HG02852 (cell line): ENCODE measurements around the gene TNIK.

ENCODE experiments used
- ATAC-seq: cut with Tn5 transposase; IDR thresholded peaks from one replicate; pipeline ENCODE4 v1.9.1; 2021; ENCODE audit warnings: mild to moderate bottlenecking, moderate library complexity; ENCODE audit not compliant: unreplicated experiment

TNIK gene

GRCh38 chr3:171366043-171366442 is 94.2 kb downstream of the TNIK start:
- ATAC-seq: no peak

GRCh38 chr3:171365489-171365888 is 94.7 kb downstream of the TNIK start:
- no peak for ATAC-seq

- no peak for ATAC-seq
These were observed 95.7 kb downstream of the TNIK start for GRCh38 chr3:171364500-171364899.

GRCh38 chr3:171363202-171363601 is 97.0 kb downstream of the TNIK start:
- ATAC-seq: no peak

GRCh38 chr3:171362575-171362974 is 97.6 kb downstream of the TNIK start:
- ATAC-seq: no peak

- ATAC-seq: no peak
These were observed 101.4 kb downstream of the TNIK start for GRCh38 chr3:171358881-171359198.

GRCh38 chr3:171358181-171358880 is 101.9 kb downstream of the TNIK start:
- ATAC-seq: no peak

GRCh38 chr3:171357721-171358120 is 102.5 kb downstream of the TNIK start:
- ATAC-seq: no peak

GRCh38 chr3:171356251-171356650 is 104.0 kb downstream of the TNIK start:
- no peak for ATAC-seq

- no peak for ATAC-seq
These were observed 105.3 kb downstream of the TNIK start for GRCh38 chr3:171354706-171355582.

GRCh38 chr3:171354049-171354705 is 106.0 kb downstream of the TNIK start:
- no peak for ATAC-seq

- ATAC-seq: no peak
These were observed 106.8 kb downstream of the TNIK start for GRCh38 chr3:171353423-171353822.

- ATAC-seq: no peak
These were observed 107.7 kb downstream of the TNIK start for GRCh38 chr3:171352387-171352935.

- ATAC-seq: no peak
These were observed 108.5 kb downstream of the TNIK start for GRCh38 chr3:171351676-171352075.

GRCh38 chr3:171350364-171350763 is 109.8 kb downstream of the TNIK start:
- no peak for ATAC-seq

- ATAC-seq: no peak
These were observed 110.8 kb downstream of the TNIK start for GRCh38 chr3:171349392-171349791.

GRCh38 chr3:171348121-171348520 is 112.1 kb downstream of the TNIK start:
- ATAC-seq: peak; percentile 3

GRCh38 chr3:171347301-171348039 is 112.7 kb downstream of the TNIK start:
- ATAC-seq: peak; percentile 77

- ATAC-seq: no peak
These were observed 113.5 kb downstream of the TNIK start for GRCh38 chr3:171346582-171347300.

- ATAC-seq: no peak
These were observed 114.2 kb downstream of the TNIK start for GRCh38 chr3:171346019-171346418.
